Hepatocyte (in vitro differentiated cells): ENCODE data around the gene CCDC192. TPM values are rescaled to one million over a fixed set of nuclear protein-coding genes. Genes with fewer than 3 reads are reported as not detected.

Experiments used
- DNase-seq: peaks from one replicate; pipeline ENCODE4 v3.0.0-alpha.2; 2016; ENCODE audit warnings: low spot score
- H2AFZ ChIP-seq: fragments of 200-600 bp; sonication (generic); 2 replicates; pipeline ENCODE4 v1.6.0; 2016; ENCODE audit warnings: antibody characterized with exemption, mild to moderate bottlenecking
- H3K27ac ChIP-seq: fragments of 200-600 bp; sonication (generic); 2 replicates; pipeline ENCODE4 v1.5.1; 2016; ENCODE audit warnings: mild to moderate bottlenecking
- H3K27me3 ChIP-seq: fragments of 200-600 bp; sonication (generic); 2 replicates; pipeline ENCODE4 v1.6.1; 2016
- H3K36me3 ChIP-seq: fragments of 200-600 bp; sonication (generic); replicated peaks from 2 replicates; pipeline ENCODE4 v1.5.1; 2016; ENCODE audit warnings: low read depth; ENCODE audit not compliant: insufficient read depth
- H3K4me1 ChIP-seq: fragments of 200-600 bp; sonication (generic); 2 replicates; pipeline ENCODE4 v1.5.1; 2016; ENCODE audit warnings: mild to moderate bottlenecking, moderate library complexity; ENCODE audit not compliant: insufficient read depth
- H3K4me2 ChIP-seq: fragments of 200-600 bp; sonication (generic); 2 replicates; pipeline ENCODE4 v1.6.0; 2016
- H3K4me3 ChIP-seq: fragments of 200-600 bp; sonication (generic); 2 replicates; pipeline ENCODE4 v1.5.1; 2016; ENCODE audit warnings: mild to moderate bottlenecking
- H3K79me2 ChIP-seq: fragments of 200-600 bp; sonication (generic); 2 replicates; pipeline ENCODE4 v1.6.0; 2017; ENCODE audit warnings: mild to moderate bottlenecking
- H3K9me2 ChIP-seq: fragments of 200-600 bp; sonication (generic); replicated peaks from 2 replicates; pipeline ENCODE4 v1.6.0; 2017; ENCODE audit warnings: mild to moderate bottlenecking; ENCODE audit not compliant: insufficient read depth
- H3K9me3 ChIP-seq: fragments of 200-600 bp; sonication (generic); 2 replicates; pipeline ENCODE4 v1.5.1; 2016; ENCODE audit warnings: low read depth, mild to moderate bottlenecking
- H4K20me1 ChIP-seq: fragments of 200-600 bp; sonication (generic); 2 replicates; pipeline ENCODE4 v1.6.0; 2016; ENCODE audit warnings: mild to moderate bottlenecking; ENCODE audit not compliant: insufficient read depth, poor library complexity, severe bottlenecking
- CTCF ChIP-seq: fragments of 200-600 bp; sonication (generic); IDR thresholded peaks from 2 replicates; pipeline ENCODE4 v1.5.1; 2016; ENCODE audit warnings: antibody characterized with exemption, mild to moderate bottlenecking; ENCODE audit not compliant: poor library complexity
- EZH2 ChIP-seq: fragments of 200-600 bp; sonication (generic); IDR thresholded peaks from 2 replicates; pipeline ENCODE4 v1.6.1; 2016; ENCODE audit warnings: antibody characterized with exemption, mild to moderate bottlenecking, borderline replicate concordance
- EZH2phosphoT487 ChIP-seq: fragments of 200-600 bp; sonication (generic); IDR thresholded peaks from one replicate; pipeline ENCODE4 v1.6.1; 2018; ENCODE audit warnings: antibody characterized with exemption, mild to moderate bottlenecking, low read depth, moderate library complexity; ENCODE audit not compliant: unreplicated experiment, severe bottlenecking
- WGBS: methylation state at CpG from one replicate; pipeline ENCODE4 v1.1.6; 2016; ENCODE audit warnings: low lambda C conversion rate; ENCODE audit errors: missing lambda C conversion rate; 5-methylcytosine and 5-hydroxymethylcytosine counted together
- polyA plus RNA-seq: library from polyadenylated mRNA; unstranded; fragments of >200 nt; fragmentation: Nextera tagmentation; extraction: Ambion mirVana; gene quantifications from 2 replicates; pipeline ENCODE4 v1.2.1, GENCODE V29; 2016
- total RNA-seq: library from RNA; depleted of rRNA; stranded (reverse); fragments of >200 nt; gene quantifications from 2 replicates; pipeline ENCODE4 v1.2.3, GENCODE V29; 2014

CCDC192 gene
- total and polyA plus RNA-seq, 2 experiments from 2014 or later: 0.39 TPM; not detected in 1

- Histone ChIP-seq H3K9me2 (no peaks in the 10 kb centered on the region), H3K4me2 (no peak overlapping the region), H3K79me2 (no peaks in the 10 kb centered on the region), H4K20me1 (no peaks in the 10 kb centered on the region), H3K27ac (no peak overlapping the region), H3K36me3 (no peaks in the 10 kb centered on the region), H3K27me3 (no peaks in the 10 kb centered on the region), H3K4me1 (no peaks in the 10 kb centered on the region), H2AFZ (no peak overlapping the region), H3K4me3 (no peak overlapping the region), H3K9me3 (no peaks in the 10 kb centered on the region)
- no peak for DNase-seq
- TF ChIP-seq EZH2phosphoT487 (no peak), CTCF (no peak), EZH2 (no peak)
These were observed 266.5 kb downstream of the CCDC192 start for GRCh38 chr5:127969651-127970050.

- H2AFZ ChIP-seq: no peak overlapping the region
These were observed 266.9 kb downstream of the CCDC192 start for GRCh38 chr5:127970081-127970480.

GRCh38 chr5:127970854-127971425, 267.7 kb downstream of the CCDC192 start:
- WGBS: 85% methylated on average over 2 of the region's 2 CpGs
- Histone ChIP-seq H4K20me1 (no peaks in the 10 kb centered on the region), H3K27me3 (no peaks in the 10 kb centered on the region), H3K79me2 (no peaks in the 10 kb centered on the region), H3K9me3 (no peaks in the 10 kb centered on the region), H3K27ac (no peak overlapping the region), H3K36me3 (no peaks in the 10 kb centered on the region), H3K4me1 (no peaks in the 10 kb centered on the region), H3K4me2 (no peak overlapping the region), H2AFZ (no peak overlapping the region), H3K4me3 (no peak overlapping the region), H3K9me2 (no peaks in the 10 kb centered on the region)
- TF ChIP-seq EZH2phosphoT487 (no peak), EZH2 (no peak), CTCF (no peak)
- DNase-seq: no peak

More at GRCh38 chr5:127970081-127970480, 266.9 kb downstream of the CCDC192 start:
- Histone ChIP-seq H3K27ac (no peak overlapping the region), H3K9me3 (no peaks in the 10 kb centered on the region), H3K36me3 (no peaks in the 10 kb centered on the region), H4K20me1 (no peaks in the 10 kb centered on the region), H3K9me2 (no peaks in the 10 kb centered on the region), H3K27me3 (no peaks in the 10 kb centered on the region), H3K4me2 (no peak overlapping the region), H3K4me3 (no peak overlapping the region), H3K79me2 (no peaks in the 10 kb centered on the region), H3K4me1 (no peaks in the 10 kb centered on the region)
- no peak for DNase-seq
- TF ChIP-seq CTCF: no peak
- TF ChIP-seq EZH2phosphoT487: no peak
- no peak for TF ChIP-seq EZH2
- WGBS: 100% methylated on average over 1 of the region's 1 CpG
